GM23248 (cell line): ENCODE measurements around the gene MTRR.

Experiments used
- EZH2 ChIP-seq: fragments of 200-600 bp; sonication (generic); IDR thresholded peaks from 2 replicates; pipeline ENCODE4 v1.6.1; 2018; ENCODE audit warnings: antibody characterized with exemption, mild to moderate bottlenecking; ENCODE audit not compliant: insufficient read depth, poor library complexity, severe bottlenecking
- EZH2phosphoT487 ChIP-seq: fragments of 200-600 bp; sonication (generic); IDR thresholded peaks from 2 replicates; pipeline ENCODE4 v1.6.1; 2018; ENCODE audit warnings: antibody characterized with exemption, moderate library complexity, mild to moderate bottlenecking, low read depth; ENCODE audit not compliant: insufficient read depth

GRCh38 chr5:7869474-7870136 lies 657 bp downstream of the MTRR start:
- no peak for TF ChIP-seq EZH2
- no peak for TF ChIP-seq EZH2phosphoT487
